Peyer's patch (tissue), 4 donors: ENCODE results near the gene CHST9.

ENCODE experiments used
- POLR2A ChIP-seq, 2 donors: fragments of 450-650 bp; IDR thresholded peaks; one replicate each; pipeline ENCODE4 v1.5.1; 2017; ENCODE audit warnings: antibody characterized with exemption in 2 of 2, mild to moderate bottlenecking in 2 of 2, moderate library complexity in 2 of 2
- TF ChIP-seq, protein P1 (sequence below), 6 experiments: fragments of 450-650 bp in 4 of 6; fragments of 200-600 bp in 2 of 6; sonication (generic) in 1 of 6; IDR thresholded peaks; one replicate each; pipeline ENCODE4 v1.5.1; 2017 to 2019; ENCODE audit warnings: antibody characterized with exemption in 6 of 6, mild to moderate bottlenecking in 3 of 6, moderate library complexity in 1 of 6

DNA sequence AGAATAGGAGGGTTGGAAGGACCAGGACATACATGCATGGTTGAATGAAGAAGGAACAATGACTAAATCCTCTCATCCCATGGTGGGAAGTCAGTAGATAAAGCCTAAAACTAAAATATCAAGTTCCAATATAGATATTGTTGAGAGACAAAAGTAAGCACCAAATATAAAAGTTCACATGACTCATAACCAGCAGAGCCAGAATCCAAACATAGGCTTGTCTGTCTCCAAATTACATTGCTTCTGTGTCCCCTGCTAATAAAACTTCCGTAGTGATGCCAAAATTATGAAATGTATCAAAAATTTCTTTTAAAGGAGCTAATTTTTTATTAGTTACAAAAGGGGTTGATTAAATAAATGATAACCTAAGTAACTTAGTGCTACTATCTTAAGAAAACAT lies 19.7 kb downstream of the CHST9 start:
- TF ChIP-seq, protein P1, sequence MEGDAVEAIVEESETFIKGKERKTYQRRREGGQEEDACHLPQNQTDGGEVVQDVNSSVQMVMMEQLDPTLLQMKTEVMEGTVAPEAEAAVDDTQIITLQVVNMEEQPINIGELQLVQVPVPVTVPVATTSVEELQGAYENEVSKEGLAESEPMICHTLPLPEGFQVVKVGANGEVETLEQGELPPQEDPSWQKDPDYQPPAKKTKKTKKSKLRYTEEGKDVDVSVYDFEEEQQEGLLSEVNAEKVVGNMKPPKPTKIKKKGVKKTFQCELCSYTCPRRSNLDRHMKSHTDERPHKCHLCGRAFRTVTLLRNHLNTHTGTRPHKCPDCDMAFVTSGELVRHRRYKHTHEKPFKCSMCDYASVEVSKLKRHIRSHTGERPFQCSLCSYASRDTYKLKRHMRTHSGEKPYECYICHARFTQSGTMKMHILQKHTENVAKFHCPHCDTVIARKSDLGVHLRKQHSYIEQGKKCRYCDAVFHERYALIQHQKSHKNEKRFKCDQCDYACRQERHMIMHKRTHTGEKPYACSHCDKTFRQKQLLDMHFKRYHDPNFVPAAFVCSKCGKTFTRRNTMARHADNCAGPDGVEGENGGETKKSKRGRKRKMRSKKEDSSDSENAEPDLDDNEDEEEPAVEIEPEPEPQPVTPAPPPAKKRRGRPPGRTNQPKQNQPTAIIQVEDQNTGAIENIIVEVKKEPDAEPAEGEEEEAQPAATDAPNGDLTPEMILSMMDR (IDR thresholded peaks at IDR 0.05): no peak
- no peak for TF ChIP-seq POLR2A (IDR thresholded peaks at IDR 0.05)
